Lung microvascular endothelial cell (primary cell): ENCODE measurements around the gene YPEL1. TPM values are rescaled to one million over a fixed set of nuclear protein-coding genes. Genes with fewer than 3 reads are reported as not detected.
A peak's percentile ranks its signal among the peaks of the same experiment; 100 is the strongest.
"Not testable (repeated sequence)": the region's sequence is repeated elsewhere in the genome, so short reads cannot be mapped to it uniquely, and the experiment has no call there.

Experiments used
- DNase-seq, 2 donors: peaks; one replicate each; pipeline versions ENCODE4 v3.0.0 to v3.0.0-alpha.2; 2010; ENCODE audit warnings: low read depth in 2 of 2
- total RNA-seq: library from RNA; depleted of rRNA; stranded (reverse); fragments of >200 nt; gene quantifications from 2 replicates; pipeline ENCODE4 v1.2.1, GENCODE V29; 2014

YPEL1 gene
- total RNA-seq, 1 donor from 2014 or later = 5.2 TPM

- DNase-seq = no peak
These were observed 36.0 kb downstream of the YPEL1 start for GRCh38 chr22:21699643-21700042.

DNA sequence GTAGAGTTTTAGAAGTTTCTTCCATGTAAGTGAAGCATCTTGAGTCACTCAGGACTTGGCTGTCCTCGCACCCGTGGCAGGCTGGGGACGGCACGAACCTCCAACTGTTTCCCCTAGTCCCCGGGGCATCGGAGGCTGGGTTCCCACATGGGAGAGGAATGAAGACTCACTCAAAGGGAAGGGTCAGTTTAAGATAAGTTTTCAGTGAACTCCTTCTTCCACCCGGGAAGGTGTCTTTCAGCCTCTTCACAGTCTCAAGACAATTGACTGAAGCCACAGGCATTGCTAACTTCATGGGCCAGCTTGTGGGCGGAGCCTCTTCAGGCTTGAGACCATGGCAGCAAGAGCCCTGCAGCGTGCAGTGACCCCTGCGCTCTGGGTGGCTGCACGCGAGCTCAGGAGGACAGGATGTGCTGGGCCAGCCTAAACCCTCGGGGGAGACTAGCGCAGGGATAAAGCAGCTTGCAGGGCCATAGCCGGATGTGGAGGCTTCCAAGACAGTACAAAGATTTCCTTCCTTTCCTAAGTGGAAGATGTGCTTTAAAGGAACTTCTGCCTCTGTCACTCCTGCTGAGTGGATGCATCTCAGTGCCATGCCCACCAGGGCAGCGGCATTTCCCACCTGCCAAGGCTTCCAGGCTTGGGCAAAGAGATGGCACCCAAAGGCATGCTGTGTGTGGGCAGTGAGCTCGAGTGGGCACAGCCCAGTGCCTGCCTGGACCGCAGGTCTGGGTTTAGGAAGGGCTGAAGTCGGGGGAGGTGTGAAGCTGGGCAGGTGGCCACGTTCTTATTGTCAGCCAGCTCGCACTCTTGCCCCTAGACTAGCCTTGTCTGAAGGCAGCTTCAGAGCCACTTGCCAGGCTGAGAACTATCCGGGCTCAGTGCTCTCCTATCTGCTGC, 36.9 kb downstream of the YPEL1 start:
- DNase-seq = peak in 1 of 2 donors; percentile 48

DNA sequence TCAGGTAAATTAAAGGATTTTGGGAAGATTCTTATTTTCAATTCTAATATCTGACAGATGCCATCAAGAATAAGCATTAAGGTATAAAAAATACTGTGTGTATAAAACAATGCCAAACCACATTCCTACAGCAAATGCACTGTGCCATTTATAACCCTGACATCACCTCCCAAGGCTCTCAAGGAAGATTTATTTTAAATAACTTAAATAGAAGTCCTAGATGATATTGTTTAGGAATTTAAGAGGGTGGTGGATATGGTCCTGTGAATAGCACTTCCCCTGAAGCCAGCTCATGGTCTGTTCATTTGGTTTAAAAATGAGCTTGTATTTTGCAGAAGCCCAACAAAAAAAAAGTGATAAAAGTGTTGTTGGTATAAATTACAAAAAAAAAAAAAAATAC, 37.7 kb downstream of the YPEL1 start:
- DNase-seq = peak in 1 of 2 donors; percentile 49

- DNase-seq = no peak
These were observed 38.4 kb downstream of the YPEL1 start for GRCh38 chr22:21697021-21697771.

DNA sequence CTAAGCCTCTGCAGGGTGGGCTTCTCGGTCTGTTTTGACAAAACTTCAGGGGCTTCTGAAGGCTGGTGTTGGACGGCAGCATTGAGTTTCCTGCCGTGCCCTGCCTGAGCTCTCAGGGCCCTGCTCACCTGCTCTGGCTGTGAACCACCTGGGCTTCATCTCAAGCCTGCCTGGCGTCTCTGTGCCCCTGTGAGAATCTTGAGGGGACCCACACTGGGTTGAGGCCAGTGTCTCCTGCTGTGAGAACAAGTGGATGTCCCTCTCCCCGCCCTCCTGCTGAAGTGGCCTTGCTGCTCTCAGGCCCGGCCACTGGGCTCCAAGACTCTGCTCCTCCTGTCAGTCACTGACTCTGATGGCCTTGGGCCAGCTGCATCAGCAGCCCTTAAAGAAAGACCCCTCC, 39.5 kb downstream of the YPEL1 start:
- DNase-seq = no peak

DNA sequence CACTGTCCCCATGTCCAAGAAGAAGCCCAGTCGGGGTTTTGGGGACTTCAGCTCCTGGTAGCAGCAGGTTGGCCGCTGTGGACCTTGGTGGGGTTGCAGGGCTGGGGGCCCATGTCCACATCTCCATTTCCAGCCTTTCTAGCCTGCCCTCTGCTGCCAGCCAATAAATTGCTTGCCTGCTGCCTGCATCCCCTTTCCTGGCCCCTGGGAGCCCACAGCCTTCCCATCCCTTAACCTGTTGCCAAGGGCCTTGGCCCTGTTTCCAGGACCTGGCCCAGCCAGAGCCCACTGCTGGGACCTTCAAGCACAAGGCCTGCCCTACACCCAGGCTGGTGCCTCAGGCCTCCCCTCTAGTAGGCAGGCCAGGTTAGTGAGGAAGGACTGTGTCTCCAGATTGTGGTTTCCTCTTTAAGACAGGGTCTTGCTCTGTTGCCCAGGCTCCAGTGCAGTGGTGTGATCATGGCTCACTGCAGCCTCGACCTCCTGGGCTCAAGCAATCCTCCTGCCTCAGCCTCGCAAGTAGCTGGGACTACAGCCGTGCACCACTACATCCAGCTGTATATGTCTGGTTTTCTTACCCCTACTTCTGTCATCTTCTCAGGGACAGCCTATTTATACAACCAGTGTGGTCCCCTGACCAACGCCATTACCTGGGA, 40.0 kb downstream of the YPEL1 start:
- DNase-seq = no peak

- DNase-seq = no peak
These were observed 40.7 kb downstream of the YPEL1 start for GRCh38 chr22:21694795-21695429.

DNA sequence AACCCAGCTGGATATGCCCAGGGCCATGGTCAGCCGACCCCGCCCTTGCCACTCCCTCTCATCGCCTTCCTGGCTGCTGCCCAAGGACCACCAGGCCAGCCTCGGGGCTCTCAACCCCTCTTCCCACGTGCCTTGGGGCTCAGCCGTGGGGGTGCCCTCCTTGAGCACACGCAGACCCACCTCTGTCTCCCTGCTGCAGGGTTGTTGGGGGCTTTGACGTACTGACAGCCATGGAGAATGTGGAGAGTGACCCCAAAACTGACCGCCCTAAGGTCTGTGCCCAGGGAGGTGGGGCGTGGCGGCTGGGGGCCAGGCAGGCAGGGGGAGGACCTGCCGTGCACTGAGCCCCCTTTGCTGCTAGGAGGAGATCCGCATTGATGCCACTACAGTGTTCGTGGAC, 41.2 kb downstream of the YPEL1 start:
- no peak for DNase-seq

DNA sequence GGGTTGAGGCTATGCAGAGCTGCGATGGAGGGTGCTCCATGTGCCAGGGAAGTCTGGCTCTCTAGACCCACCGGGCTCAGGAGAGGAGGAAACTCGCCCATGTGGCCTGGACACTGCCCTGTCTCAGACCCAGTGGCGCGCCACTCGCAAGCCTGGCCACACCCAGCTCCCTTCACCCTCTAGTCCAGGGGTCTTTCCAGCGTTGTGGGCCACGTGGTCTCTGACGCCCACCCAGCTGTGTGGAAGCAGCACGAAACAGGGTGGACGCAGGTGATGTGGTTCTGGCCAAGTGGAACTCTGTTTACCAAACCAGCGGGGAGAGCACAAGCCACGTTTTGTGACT, 41.6 kb downstream of the YPEL1 start:
- no peak for DNase-seq

- no peak for DNase-seq
These were observed 42.1 kb downstream of the YPEL1 start for GRCh38 chr22:21693333-21693998.

DNA sequence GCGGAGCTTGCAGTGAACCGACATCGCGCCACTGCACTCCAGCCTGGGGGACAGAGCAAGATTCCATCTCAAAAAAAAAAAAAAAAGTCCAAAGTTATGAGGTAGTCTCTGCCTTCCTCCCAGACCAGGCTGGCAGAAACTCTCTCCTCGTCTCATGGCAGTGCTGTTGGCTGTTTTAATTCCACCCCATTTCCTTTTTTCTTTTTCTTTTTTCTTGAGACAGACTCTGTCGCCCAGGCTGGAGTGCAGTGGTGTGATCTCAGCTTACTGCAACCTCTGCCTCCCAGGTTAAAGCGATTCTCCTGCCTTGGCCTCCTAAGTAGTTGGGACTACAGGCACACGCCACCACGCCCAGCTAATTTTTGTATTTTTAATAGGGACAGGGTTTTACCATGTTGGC, 42.7 kb downstream of the YPEL1 start:
- not testable (repeated sequence) for DNase-seq

DNA sequence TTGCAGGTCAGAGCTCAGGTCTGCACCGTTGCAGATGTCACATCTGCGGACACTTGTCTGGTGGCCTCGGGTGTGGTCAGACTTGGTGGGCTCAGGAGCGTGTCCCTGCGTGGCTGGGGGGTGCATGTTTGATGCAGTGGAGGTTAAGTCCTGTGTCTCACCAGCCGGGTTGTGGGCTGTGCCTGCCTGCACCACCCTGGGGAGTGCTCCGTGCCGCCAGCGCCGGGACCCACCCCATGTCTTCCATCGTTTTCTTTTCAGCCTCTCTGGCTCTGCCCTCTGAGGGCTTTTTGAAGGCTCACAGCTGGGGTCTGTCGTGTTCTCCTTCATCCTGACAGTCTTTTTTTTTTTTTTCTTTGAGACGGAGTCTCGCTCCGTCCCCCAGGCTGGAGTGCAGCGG, 43.8 kb downstream of the YPEL1 start:
- DNase-seq = no peak

GRCh38 chr22:21690401-21690801, 45.2 kb downstream of the YPEL1 start:
- DNase-seq = no peak

- DNase-seq = no peak
These were observed 46.8 kb downstream of the YPEL1 start for GRCh38 chr22:21688706-21689381.

GRCh38 chr22:21688341-21688705, 47.3 kb downstream of the YPEL1 start:
- DNase-seq = no peak

- DNase-seq = no peak
These were observed 47.8 kb downstream of the YPEL1 start for GRCh38 chr22:21687685-21688259.

- DNase-seq = no peak
These were observed 48.8 kb downstream of the YPEL1 start for GRCh38 chr22:21686634-21687393.

GRCh38 chr22:21686193-21686608, 49.4 kb downstream of the YPEL1 start:
- DNase-seq = no peak

- no peak for DNase-seq
These were observed 50.5 kb downstream of the YPEL1 start for GRCh38 chr22:21685164-21685513.
